ENCODE results near the gene TLE1. TPM values are rescaled to one million over a fixed set of nuclear protein-coding genes. Genes with fewer than 3 reads are reported as not detected.

Gene TLE1
- total RNA-seq, 1 experiment from 2014 or later: 79.3 TPM

GRCh38 chr9:81683238-81683637, 6.1 kb downstream of the TLE1 start:
- H3K27ac ChIP-seq (ENCODE audit: insufficient read length, low read depth, low read length): no peak overlapping the region
- no peak for TF ChIP-seq CTCF (conservative IDR thresholded peaks at IDR 0.05)
- H3K4me3 Mint-ChIP-seq: no peak overlapping the region
- peaks cover 3% of the 10 kb centered on the region for H3K23me2 ChIP-seq (ENCODE audit: insufficient read length, low read depth, low read length, poor library complexity, severe bottlenecking)
- H3K79me2 ChIP-seq (ENCODE audit: insufficient read depth, low read length): peaks cover 72% of the 10 kb centered on the region
- no peaks in the 10 kb centered on the region for H3K4me1 ChIP-seq (ENCODE audit: insufficient read depth, low read length)
- H2BK12ac ChIP-seq (ENCODE audit: insufficient read length, low read depth, low read length): no peak overlapping the region
- no peak overlapping the region for H3K4me2 ChIP-seq (ENCODE audit: insufficient read depth, insufficient read length, low read length)
- H2BK5ac ChIP-seq (ENCODE audit: insufficient read length, low read length): no peak overlapping the region
- no peaks in the 10 kb centered on the region for H3K9me3 Mint-ChIP-seq
- H2BK15ac ChIP-seq (ENCODE audit: low read depth, low read length): no peak overlapping the region
- H3K4ac ChIP-seq (ENCODE audit: low read depth, low read length): no peak overlapping the region
- no peak overlapping the region for H3K23ac ChIP-seq (ENCODE audit: insufficient read length, low read depth, low read length)
- H3K14ac ChIP-seq (ENCODE audit: insufficient read depth, low read length): no peak overlapping the region
- no peaks in the 10 kb centered on the region for H3K27me3 ChIP-seq (ENCODE audit: insufficient read depth, low read length)
- H2BK20ac ChIP-seq (ENCODE audit: low read depth, low read length, poor library complexity, severe bottlenecking): no peak overlapping the region
- H3K4me1 Mint-ChIP-seq: peaks cover 16 to 29% of the 10 kb centered on the region in 2 experiments
- no peak overlapping the region for H3K56ac ChIP-seq (ENCODE audit: insufficient read length, low read depth, low read length)
- no peak overlapping the region for H2AK5ac ChIP-seq (ENCODE audit: insufficient read length, low read length)
- H3K18ac ChIP-seq (ENCODE audit: insufficient read length, low read depth, low read length): no peak overlapping the region
- no peaks in the 10 kb centered on the region for H4K20me1 ChIP-seq (ENCODE audit: control insufficient read depth, insufficient read depth, insufficient read length)
- no peak overlapping the region for H4K8ac ChIP-seq (replicated peaks; ENCODE audit: insufficient read length, low read depth, low read length)
- H3K9ac ChIP-seq (ENCODE audit: extremely low read depth, insufficient read length, low read length): no peak overlapping the region
- H3T11ph ChIP-seq (ENCODE audit: low read length): no peak overlapping the region
- H2BK120ac ChIP-seq (ENCODE audit: low read depth, low read length, poor library complexity, severe bottlenecking): no peak overlapping the region
- H3K27me3 Mint-ChIP-seq (ENCODE audit: low read depth): no peaks in the 10 kb centered on the region
- no peak overlapping the region for H4K5ac ChIP-seq (ENCODE audit: insufficient read length, low read depth, low read length)
- H3K36me3 Mint-ChIP-seq (ENCODE audit: insufficient read depth in 1 of 3, low read depth in 3 of 3): peaks cover 12 to 26% (median 25%) of the 10 kb centered on the region in 3 experiments
- peaks cover 5% of the 10 kb centered on the region for H3K79me1 ChIP-seq (ENCODE audit: insufficient read depth, low read depth, low read length, poor library complexity, severe bottlenecking)
- no peak for DNase-seq
- H3K9me3 ChIP-seq (ENCODE audit: control insufficient read depth, low read depth, low read length): no peaks in the 10 kb centered on the region
- WGBS (ENCODE audit: extremely low coverage, insufficient read length, low lambda C conversion rate): no CpG with 5 or more reads among the region's 3 CpGs
- no peak overlapping the region for H3K27ac Mint-ChIP-seq
- H2AFZ ChIP-seq (ENCODE audit: low read length): no peak overlapping the region
- H4K91ac ChIP-seq (ENCODE audit: insufficient read length, low read depth, low read length): no peak overlapping the region
